ENCODE results near the gene SNAP23.

- TF ChIP-seq CTCF (IDR thresholded peaks at IDR 0.05; ENCODE audit: low read depth, low read length) (no peak), EZH2phosphoT487 (IDR thresholded peaks at IDR 0.05; ENCODE audit: low read depth) (no peak)
These were observed 1.8 kb upstream of the SNAP23 start for GRCh38 chr15:42493679-42494078.
